Endothelial cell of umbilical vein (primary cell): ENCODE data around the gene SLC39A8. TPM values are rescaled to one million over a fixed set of nuclear protein-coding genes. Genes with fewer than 3 reads are reported as not detected.

ENCODE experiments used
- BruUV-seq: library from RNA; stranded (reverse); fragments of 400-500 nt; replicated peaks from 2 replicates; lab custom pipeline; 2021; lab: Mats Ljungman, UMichigan
- CTCF ChIA-PET: fragments of 300-600, 350-600 bp; sonication (Branson Sonifier 250); formaldehyde crosslinking; loops from one replicate; lab custom pipeline; 2021; ENCODE audit warnings: antibody characterized with exemption, inconsistent platforms; lab: Charles Lee
- POLR2A ChIA-PET: fragments of 300-600, 350-600 bp; sonication (Branson Sonifier 250); formaldehyde crosslinking; loops from one replicate; lab custom pipeline; 2021; ENCODE audit warnings: antibody characterized with exemption, inconsistent platforms; lab: Charles Lee
- DNase-seq: peaks from one replicate; pipeline ENCODE4 v3.0.0-alpha.2; 2011; ENCODE audit warnings: low read depth, low spot score
- FAIRE-seq: peaks from 2 replicates; lab custom pipeline; 2011; peaks lifted over from hg19 to GRCh38; lab: Jason Lieb, UNC
- H2AFZ ChIP-seq: 2 replicates; pipeline ENCODE4 v1.6.0; 2012; ENCODE audit warnings: low read depth, low read length, control low read depth, inconsistent platforms
- H3K27ac ChIP-seq: 2 replicates; pipeline ENCODE4 v1.5.1; 2011; ENCODE audit warnings: low read depth, mild to moderate bottlenecking, control low read depth, low read length, moderate library complexity; ENCODE audit not compliant: insufficient read depth
- H3K27me3 ChIP-seq, 2 experiments: 2 replicates each; pipeline versions ENCODE4 v1.6.0 to v1.6.1; 2011; ENCODE audit warnings: low read length in 2 of 2, mixed read lengths in 1 of 2; ENCODE audit not compliant: control insufficient read depth in 2 of 2, insufficient read depth in 2 of 2
- H3K36me3 ChIP-seq, 2 experiments: 2 replicates in 1 of 2; 3 replicates in 1 of 2; pipeline ENCODE4 v1.5.1; 2011; ENCODE audit warnings: low read length in 2 of 2, mild to moderate bottlenecking in 1 of 2, moderate library complexity in 1 of 2; ENCODE audit not compliant: control insufficient read depth in 2 of 2, insufficient read depth in 2 of 2; ENCODE audit errors: extremely low read depth in 1 of 2
- H3K4me1 ChIP-seq: 3 replicates; pipeline ENCODE4 v1.5.1; 2011; ENCODE audit warnings: mild to moderate bottlenecking, low read length; ENCODE audit not compliant: control insufficient read depth, insufficient read depth; ENCODE audit errors: extremely low read depth
- H3K4me2 ChIP-seq: 2 replicates; pipeline ENCODE4 v1.6.1; 2011; ENCODE audit warnings: low read length, control low read depth, mixed read lengths; ENCODE audit not compliant: insufficient read depth
- H3K4me3 ChIP-seq, 3 experiments: fragments of 200-600 bp in 1 of 3; sonication (generic), shearing (Covaris generic) in 1 of 3; replicated peaks in 1 of 3; 2 replicates each; pipeline ENCODE4 v1.5.1; 2011 to 2016; ENCODE audit warnings: control low read depth in 3 of 3, low read length in 3 of 3, mild to moderate bottlenecking in 2 of 3, inconsistent platforms in 1 of 3, low read depth in 1 of 3, moderate library complexity in 1 of 3; ENCODE audit not compliant: insufficient read depth in 1 of 3
- H3K79me2 ChIP-seq: 2 replicates; pipeline ENCODE4 v1.6.0; 2012; ENCODE audit warnings: low read length, inconsistent platforms; ENCODE audit not compliant: control insufficient read depth, insufficient read depth
- H3K9ac ChIP-seq: replicated peaks from 2 replicates; pipeline ENCODE3; 2011; ENCODE audit warnings: low read length, control low read depth; ENCODE audit not compliant: insufficient read depth; ENCODE audit errors: extremely low read depth
- H3K9me1 ChIP-seq: replicated peaks from 3 replicates; pipeline ENCODE4 v1.6.0; 2011; ENCODE audit warnings: mild to moderate bottlenecking, low read length; ENCODE audit not compliant: control insufficient read depth, insufficient read depth; ENCODE audit errors: extremely low read depth
- H3K9me3 ChIP-seq: replicated peaks from 2 replicates; pipeline ENCODE4 v1.5.1; 2012; ENCODE audit warnings: low read length, inconsistent platforms; ENCODE audit not compliant: control insufficient read depth, insufficient read depth
- H4K20me1 ChIP-seq: replicated peaks from 2 replicates; pipeline ENCODE3; 2011; ENCODE audit warnings: mild to moderate bottlenecking, low read length; ENCODE audit not compliant: control insufficient read depth, insufficient read depth; ENCODE audit errors: extremely low read depth
- EZH2 ChIP-seq: IDR thresholded peaks from 2 replicates; pipeline ENCODE4 v1.6.1; 2012; ENCODE audit warnings: borderline replicate concordance, low read depth, mild to moderate bottlenecking, moderate library complexity, low read length, inconsistent platforms; ENCODE audit not compliant: severe bottlenecking
- FOS ChIP-seq: IDR thresholded peaks from 2 replicates; pipeline ENCODE4 v1.6.1; 2011; ENCODE audit warnings: mild to moderate bottlenecking, low read length, moderate library complexity, borderline replicate concordance; ENCODE audit not compliant: insufficient read depth
- GATA2 ChIP-seq: IDR thresholded peaks from 2 replicates; pipeline ENCODE4 v1.7.0; 2011; ENCODE audit warnings: low read depth, mild to moderate bottlenecking, moderate library complexity, mixed read lengths, low read length; ENCODE audit not compliant: insufficient read length, insufficient read depth
- JUN ChIP-seq: IDR thresholded peaks from 2 replicates; pipeline ENCODE4 v1.6.1; 2011; ENCODE audit warnings: borderline replicate concordance, low read depth; ENCODE audit not compliant: insufficient read length, insufficient read depth
- MYC ChIP-seq: IDR thresholded peaks from one replicate; pipeline ENCODE4 v1.6.1; 2011; ENCODE audit warnings: mild to moderate bottlenecking, low read depth, low read length
- POLR2A ChIP-seq: IDR thresholded peaks from 2 replicates; pipeline ENCODE4 v1.6.1; 2012; ENCODE audit warnings: low read depth, mild to moderate bottlenecking, control low read depth, low read length
- POLR2AphosphoS5 ChIP-seq: IDR thresholded peaks from 2 replicates; pipeline ENCODE4 v1.6.1; 2012; ENCODE audit warnings: low read depth, mild to moderate bottlenecking, control low read depth, low read length, moderate library complexity; ENCODE audit not compliant: insufficient read depth
- dilution Hi-C: fragments of 300-500 bp; cut with MboI; formaldehyde crosslinking; loops from one replicate; pipeline ENCODE4 v1.15.0; 2019; ENCODE audit warnings: low sequenced_read_pairs; ENCODE audit not compliant: extremely low pct_ligation_motif_present
- intact Hi-C: fragments of 100-400 bp; cut with micrococcal nuclease; formaldehyde crosslinking; loops from one replicate; pipeline ENCODE4 v1.10.0; 2022
- polyA plus RNA-seq, 4 experiments: library from polyadenylated mRNA; depleted of rRNA in 3 of 4; stranded (reverse) in 3 of 4; unstranded in 1 of 4; fragments of >200 nt; gene quantifications; 2 replicates each; pipeline versions ENCODE4 v1.2.1 to v1.2.3, GENCODE V29; 2011 to 2012; ENCODE audit warnings: missing spikeins in 1 of 4
- total RNA-seq: library from RNA; stranded (reverse); gene quantifications from 2 replicates; pipeline ENCODE4 v1.2.3, GENCODE V29; 2021
- TF ChIP-seq, protein P1 (sequence below): IDR thresholded peaks from 2 replicates; pipeline ENCODE4 v1.6.1; 2011; ENCODE audit not compliant: insufficient read depth, insufficient read length
- TF ChIP-seq, protein P2 (sequence below), 2 donors: IDR thresholded peaks; 1 replicate in 1 of 2; 2 replicates in 1 of 2; pipeline ENCODE4 v1.5.1; 2011; ENCODE audit warnings: low read length in 2 of 2, mild to moderate bottlenecking in 2 of 2, moderate library complexity in 2 of 2, control low read depth in 1 of 2, inconsistent platforms in 1 of 2, low read depth in 1 of 2; ENCODE audit not compliant: insufficient read depth in 1 of 2; ENCODE audit errors: extremely low read depth in 1 of 2

The SLC39A8 gene
- total and polyA plus RNA-seq, 2 donors (not counting 3 experiments of a cell fraction or from before 2014, with no cell fraction given), result 1.7 to 6.7 TPM

- CTCF ChIA-PET, result interaction anchor here (1.4 kb wide), 1 partner anchor 83 kb away, joined by 3 read pairs; no protein-coding TSS in a partner anchor
- DNase-seq, result peak; percentile 34
- no TSS peak for BruUV-seq
Measured at GRCh38 chr4:102217345-102217744, 127.9 kb downstream of the SLC39A8 start.

GRCh38 chr4:102216666-102217065 lies 128.6 kb downstream of the SLC39A8 start:
- Histone ChIP-seq H3K4me1 (peaks cover 2% of the 10 kb centered on the region), H2AFZ (no peak overlapping the region), H3K27ac (no peak overlapping the region), H3K9ac (no peak overlapping the region), H4K20me1 (no peaks in the 10 kb centered on the region), H3K4me3 (no peak overlapping the region), H3K36me3 (no peaks in the 10 kb centered on the region), H3K9me1 (no peaks in the 10 kb centered on the region), H3K27me3 (no peaks in the 10 kb centered on the region), H3K9me3 (no peaks in the 10 kb centered on the region), H3K79me2 (no peaks in the 10 kb centered on the region), H3K4me2 (no peak overlapping the region)
- intact Hi-C loops (no loop called here), dilution Hi-C loops (no loop called here)
- no peak for DNase-seq
- BruUV-seq, result no TSS peak
- no peak for FAIRE-seq
- ChIA-PET POLR2A (no interaction called here), CTCF (no interaction called here)
- TF ChIP-seq, protein P1, sequence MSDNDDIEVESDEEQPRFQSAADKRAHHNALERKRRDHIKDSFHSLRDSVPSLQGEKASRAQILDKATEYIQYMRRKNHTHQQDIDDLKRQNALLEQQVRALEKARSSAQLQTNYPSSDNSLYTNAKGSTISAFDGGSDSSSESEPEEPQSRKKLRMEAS, result no peak
- TF ChIP-seq, protein P2, sequence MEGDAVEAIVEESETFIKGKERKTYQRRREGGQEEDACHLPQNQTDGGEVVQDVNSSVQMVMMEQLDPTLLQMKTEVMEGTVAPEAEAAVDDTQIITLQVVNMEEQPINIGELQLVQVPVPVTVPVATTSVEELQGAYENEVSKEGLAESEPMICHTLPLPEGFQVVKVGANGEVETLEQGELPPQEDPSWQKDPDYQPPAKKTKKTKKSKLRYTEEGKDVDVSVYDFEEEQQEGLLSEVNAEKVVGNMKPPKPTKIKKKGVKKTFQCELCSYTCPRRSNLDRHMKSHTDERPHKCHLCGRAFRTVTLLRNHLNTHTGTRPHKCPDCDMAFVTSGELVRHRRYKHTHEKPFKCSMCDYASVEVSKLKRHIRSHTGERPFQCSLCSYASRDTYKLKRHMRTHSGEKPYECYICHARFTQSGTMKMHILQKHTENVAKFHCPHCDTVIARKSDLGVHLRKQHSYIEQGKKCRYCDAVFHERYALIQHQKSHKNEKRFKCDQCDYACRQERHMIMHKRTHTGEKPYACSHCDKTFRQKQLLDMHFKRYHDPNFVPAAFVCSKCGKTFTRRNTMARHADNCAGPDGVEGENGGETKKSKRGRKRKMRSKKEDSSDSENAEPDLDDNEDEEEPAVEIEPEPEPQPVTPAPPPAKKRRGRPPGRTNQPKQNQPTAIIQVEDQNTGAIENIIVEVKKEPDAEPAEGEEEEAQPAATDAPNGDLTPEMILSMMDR (IDR thresholded peaks at IDR 0.05; ENCODE audit: extremely low read depth in 1 of 2, insufficient read depth in 1 of 2, low read depth in 1 of 2, low read length in 2 of 2), result no peak
- TF ChIP-seq POLR2AphosphoS5, result no peak
- no peak for TF ChIP-seq MYC
- TF ChIP-seq GATA2, result no peak
- TF ChIP-seq EZH2, result no peak
- TF ChIP-seq FOS, result no peak
- TF ChIP-seq POLR2A, result no peak
- no peak for TF ChIP-seq JUN

More at GRCh38 chr4:102217345-102217744, 127.9 kb downstream of the SLC39A8 start:
- peak; percentile 52 for FAIRE-seq
- no peaks in the 10 kb centered on the region for H3K79me2 ChIP-seq
- H3K9ac ChIP-seq, result no peak overlapping the region
- no peaks in the 10 kb centered on the region for H3K9me3 ChIP-seq
- intact Hi-C loops (no loop called here), dilution Hi-C loops (no loop called here)
- H3K4me2 ChIP-seq, result no peak overlapping the region
- H3K27me3 ChIP-seq, result no peaks in the 10 kb centered on the region
- H4K20me1 ChIP-seq, result no peaks in the 10 kb centered on the region
- no peak overlapping the region for H3K4me3 ChIP-seq
- no peaks in the 10 kb centered on the region for H3K36me3 ChIP-seq
- no peaks in the 10 kb centered on the region for H3K9me1 ChIP-seq
- POLR2A ChIA-PET, result no interaction called here
- H3K4me1 ChIP-seq, result peaks cover 2% of the 10 kb centered on the region
- no peak overlapping the region for H3K27ac ChIP-seq
- H2AFZ ChIP-seq, result no peak overlapping the region
- TF ChIP-seq FOS (no peak), MYC (no peak)
